Hematopoietic multipotent progenitor cell treated with erythropoietin and hydrocortisone succinate and interleukin-3 and kit ligand, for 17 days (in vitro differentiated cells): Measurements from ENCODE around the gene ECHS1.
"Not testable (repeated sequence)": the region's sequence is repeated elsewhere in the genome, so short reads cannot be mapped to it uniquely, and the experiment has no call there.

Experiments
- DNase-seq: peaks from one replicate; pipeline ENCODE4 v3.0.0-alpha.2; 2015; ENCODE audit warnings: low spot score

Gene ECHS1

DNA sequence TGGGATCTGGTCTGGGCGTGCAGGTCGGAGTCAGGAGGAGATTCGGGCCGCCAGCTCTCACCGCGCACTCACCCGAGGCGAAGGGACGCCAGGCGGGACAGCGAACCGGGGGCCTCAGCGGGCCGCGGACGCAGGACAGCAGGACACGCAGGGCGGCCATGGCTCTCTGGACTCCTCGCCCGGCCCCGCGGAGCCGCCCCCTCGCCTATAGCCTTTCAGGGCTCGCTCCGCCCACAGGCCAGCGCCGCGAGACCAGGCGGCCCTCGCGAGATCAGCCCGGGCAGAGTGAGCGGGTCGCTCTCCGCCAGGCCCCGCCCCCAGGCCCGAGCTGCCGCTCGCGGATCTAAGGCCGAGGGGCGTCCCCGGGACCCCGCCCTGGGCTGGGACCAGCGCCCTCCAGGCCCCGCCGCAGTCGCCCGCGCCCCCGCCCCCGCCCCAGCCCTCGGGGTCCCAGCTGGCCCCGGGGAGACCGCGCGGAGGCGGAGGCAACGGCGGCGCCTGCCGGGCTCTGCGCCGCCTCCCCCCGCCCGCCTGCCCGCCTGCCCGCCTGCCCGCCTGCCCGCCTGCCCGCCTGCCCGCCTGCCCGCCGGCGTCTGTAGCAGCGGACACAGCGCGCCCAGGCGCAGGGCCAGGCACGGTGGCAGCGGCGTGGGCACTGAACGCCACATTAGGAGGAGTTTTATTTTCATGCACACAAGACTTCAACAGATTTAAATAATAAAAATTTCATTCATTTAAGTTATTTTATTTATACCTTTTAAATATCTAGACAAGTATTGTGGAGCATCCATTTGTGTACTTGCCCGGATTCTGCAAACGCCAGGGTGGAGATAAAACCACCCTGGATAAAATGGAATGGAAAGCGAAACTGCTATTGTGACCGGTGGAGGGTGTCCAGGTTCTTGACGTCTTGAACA is at the start of gene ECHS1:
ECHS1 (minus strand) TSS at position 181 of the 917 bp plus-strand sequence; CDS start at position 160, 21 bp downstream.
- DNase-seq, result peak; percentile 88

DNA sequence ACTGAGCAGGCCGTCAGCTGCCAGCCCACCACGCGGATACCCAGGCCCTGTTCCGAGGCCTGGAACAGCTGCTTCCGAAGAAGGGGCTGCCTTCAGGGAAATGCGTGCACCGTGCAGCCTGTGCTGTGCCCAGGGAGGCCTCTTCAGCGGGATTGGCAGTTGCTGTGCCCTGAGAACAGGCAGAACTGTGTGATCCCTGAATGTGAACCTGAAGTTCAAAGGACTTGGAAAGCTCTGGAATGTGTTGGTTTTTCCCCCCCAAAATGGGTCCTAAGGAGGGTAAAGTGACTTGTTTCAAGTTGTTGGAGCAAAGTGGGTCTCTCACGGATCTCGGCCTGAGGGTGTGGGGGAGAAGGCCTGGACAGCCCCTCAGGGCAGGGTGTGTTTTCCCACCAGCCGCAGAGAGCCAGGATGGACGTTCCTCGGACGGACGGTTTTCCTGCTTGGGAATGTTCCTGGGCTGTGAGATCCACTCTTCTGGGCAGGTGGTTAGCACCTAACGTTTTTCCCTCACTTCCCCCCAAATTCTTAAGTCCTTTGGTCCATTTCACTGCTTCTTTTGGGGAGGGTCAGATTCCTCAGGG is 49.2 kb upstream of the ECHS1 start:
- no peak for DNase-seq

DNA sequence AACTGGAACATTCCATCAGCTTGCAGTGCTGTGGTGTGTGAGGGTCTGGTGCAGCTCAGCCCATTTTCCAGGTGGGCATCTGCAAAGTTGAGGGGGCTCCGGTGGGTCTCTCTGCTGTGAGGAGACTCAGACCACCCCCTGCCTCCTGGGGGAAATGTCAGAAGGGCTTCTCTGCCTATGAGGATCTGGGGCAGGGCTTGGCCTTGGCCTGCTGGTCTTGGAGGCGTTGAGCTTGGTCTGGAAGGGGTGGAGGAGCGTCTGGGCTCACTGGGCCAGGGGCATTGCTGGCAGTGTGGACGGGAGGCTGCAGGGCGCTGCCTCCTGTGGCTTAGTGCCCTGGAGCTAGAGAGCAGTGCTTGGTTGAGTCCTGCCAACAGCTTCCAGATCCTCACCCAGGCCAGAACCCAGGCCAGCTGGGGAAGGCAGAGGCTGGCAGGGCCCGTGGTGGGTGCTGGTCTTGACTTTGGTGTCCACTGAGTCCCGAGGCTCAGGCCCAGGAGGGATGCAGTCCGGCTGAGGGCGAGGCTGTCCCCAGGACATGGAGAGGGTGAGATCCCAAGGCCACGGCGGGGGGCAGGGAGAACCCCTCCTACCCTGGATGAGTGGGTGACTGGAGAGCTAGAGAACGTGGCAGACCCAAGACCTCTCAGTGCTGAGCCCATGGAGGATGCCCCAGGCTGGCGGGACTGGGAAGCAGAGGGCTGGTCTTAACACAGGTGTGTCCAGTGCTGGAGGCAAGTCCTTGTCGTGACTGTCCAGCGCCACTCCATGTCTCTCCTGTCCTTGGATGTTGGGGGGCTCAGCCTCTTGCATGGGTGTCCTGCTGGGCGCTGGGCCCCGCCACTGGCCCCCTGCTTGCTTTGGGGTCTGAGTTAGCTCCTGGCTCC is 48.4 kb upstream of the ECHS1 start:
- DNase-seq, result no peak

DNA sequence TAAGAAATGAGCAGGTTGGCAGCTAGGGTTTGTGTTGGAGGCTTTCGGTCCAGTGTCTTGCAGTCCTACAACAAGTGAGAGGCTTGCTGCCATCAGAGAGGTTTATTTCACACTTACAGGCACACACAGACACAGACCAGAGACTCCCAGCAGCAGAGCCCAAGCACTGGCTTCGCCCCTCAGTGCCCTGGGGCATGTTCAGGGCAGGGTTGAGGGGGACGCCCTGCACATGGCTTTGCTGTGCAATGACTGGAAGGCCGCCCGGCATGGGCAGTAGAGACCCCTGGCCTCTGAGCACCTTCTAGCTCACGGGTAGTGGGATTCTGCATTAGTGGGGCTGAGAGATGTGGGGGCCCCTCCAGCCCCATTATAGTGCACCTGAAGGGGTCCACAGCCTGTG is 47.4 kb upstream of the ECHS1 start:
- DNase-seq, result no peak

DNA sequence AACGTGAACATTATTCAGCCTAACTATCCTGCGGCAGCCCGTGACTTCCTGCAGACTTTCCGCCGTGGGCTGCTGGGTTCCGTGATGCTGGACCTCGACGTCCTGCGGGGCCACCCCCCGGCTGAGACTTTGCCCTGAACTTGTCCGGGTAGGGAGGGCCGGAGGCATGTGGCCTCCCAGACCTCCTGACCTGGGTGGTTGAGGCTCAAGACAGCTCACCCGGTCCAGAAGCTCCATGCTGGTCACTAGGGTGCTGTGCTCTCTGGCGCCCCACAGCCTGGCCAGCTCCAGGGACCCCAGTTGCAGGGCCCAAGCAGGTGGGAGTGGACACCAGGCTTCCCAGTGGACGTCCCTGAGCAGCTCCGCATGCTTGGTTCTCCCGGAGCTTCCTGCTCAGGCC is 46.9 kb upstream of the ECHS1 start:
- DNase-seq, result no peak

GRCh38 chr10:133419211-133419950 is 46.2 kb upstream of the ECHS1 start:
- no peak for DNase-seq

- no peak for DNase-seq
These were observed 45.3 kb upstream of the ECHS1 start for GRCh38 chr10:133418289-133418993.

GRCh38 chr10:133415752-133416151 is 42.6 kb upstream of the ECHS1 start:
- no peak for DNase-seq

GRCh38 chr10:133414401-133414800 is 41.2 kb upstream of the ECHS1 start:
- DNase-seq, result not testable (repeated sequence)

GRCh38 chr10:133412381-133412711 is 39.2 kb upstream of the ECHS1 start:
- DNase-seq, result no peak

GRCh38 chr10:133411523-133412380 is 38.6 kb upstream of the ECHS1 start:
- DNase-seq, result no peak

DNA sequence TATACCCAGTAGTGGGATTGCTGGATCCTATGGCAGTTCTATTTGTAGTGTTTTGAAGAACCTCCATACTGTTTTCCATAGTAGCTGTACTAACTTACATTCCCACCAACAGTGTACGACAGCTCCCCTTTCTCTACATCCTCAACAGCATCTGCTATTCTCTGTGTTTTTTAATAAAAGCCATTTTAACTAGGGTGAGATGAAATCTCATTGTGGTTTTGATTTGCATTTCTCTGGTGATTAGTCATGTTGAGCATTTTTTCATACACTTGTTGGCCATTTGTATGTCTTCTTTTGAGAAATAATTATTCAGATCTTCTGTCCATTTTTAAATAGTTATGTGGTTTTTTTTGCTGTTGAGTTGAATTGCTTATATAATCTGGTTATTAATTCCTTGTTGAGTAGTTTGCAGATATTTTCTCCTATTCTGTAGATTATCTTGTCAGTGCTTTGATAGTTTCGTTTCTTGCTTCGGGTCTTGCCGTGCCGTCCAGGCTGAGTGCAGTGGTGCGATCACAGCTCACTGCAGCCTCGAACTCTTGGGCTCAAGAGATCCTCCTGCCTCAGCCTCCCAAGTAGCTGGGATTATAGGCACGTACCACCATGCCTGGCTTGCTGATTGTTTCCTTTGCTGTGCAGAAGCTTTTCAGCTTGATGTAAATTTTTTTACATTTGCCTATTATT is 32.8 kb upstream of the ECHS1 start:
- no peak for DNase-seq

DNA sequence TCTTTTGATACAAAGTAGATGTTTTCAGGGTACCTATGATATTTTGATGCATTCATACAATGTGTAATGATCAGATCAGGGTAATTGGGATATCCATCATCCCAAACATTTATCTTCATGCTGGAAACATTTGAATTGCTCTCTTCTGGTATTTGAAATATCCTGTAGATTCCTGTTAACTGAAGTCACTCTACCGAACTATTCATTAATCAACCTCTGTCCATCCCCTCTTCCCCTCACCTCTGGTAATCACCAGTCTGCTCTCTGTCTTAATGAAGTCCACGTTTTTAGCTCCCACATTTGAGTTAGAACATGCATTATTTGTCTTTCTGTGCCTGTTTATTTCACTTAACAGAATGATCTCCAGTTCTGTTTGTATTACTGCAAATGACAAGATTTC is 32.1 kb upstream of the ECHS1 start:
- DNase-seq, result no peak

DNA sequence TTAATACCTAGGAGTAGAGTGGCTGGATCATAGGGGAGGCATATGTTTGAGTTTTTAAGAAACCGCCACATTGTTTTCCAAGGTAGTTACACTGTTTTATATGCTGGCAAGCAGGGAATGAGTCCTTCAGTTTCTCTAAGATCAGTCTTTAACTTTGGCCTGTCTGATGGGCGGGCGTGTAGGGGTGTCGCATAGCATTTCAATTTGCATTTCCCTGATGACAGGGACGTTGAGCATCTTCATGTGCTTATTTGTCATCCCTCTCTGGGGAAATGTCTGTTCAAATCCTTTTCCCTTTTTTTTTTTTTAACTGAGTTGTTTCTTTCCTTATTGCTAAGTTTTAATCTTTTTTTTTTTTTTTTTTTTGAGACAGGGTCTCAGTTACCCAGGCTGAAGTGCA is 30.6 kb upstream of the ECHS1 start:
- DNase-seq, result no peak

- no peak for DNase-seq
These were observed 30.2 kb upstream of the ECHS1 start for GRCh38 chr10:133403359-133403758.

DNA sequence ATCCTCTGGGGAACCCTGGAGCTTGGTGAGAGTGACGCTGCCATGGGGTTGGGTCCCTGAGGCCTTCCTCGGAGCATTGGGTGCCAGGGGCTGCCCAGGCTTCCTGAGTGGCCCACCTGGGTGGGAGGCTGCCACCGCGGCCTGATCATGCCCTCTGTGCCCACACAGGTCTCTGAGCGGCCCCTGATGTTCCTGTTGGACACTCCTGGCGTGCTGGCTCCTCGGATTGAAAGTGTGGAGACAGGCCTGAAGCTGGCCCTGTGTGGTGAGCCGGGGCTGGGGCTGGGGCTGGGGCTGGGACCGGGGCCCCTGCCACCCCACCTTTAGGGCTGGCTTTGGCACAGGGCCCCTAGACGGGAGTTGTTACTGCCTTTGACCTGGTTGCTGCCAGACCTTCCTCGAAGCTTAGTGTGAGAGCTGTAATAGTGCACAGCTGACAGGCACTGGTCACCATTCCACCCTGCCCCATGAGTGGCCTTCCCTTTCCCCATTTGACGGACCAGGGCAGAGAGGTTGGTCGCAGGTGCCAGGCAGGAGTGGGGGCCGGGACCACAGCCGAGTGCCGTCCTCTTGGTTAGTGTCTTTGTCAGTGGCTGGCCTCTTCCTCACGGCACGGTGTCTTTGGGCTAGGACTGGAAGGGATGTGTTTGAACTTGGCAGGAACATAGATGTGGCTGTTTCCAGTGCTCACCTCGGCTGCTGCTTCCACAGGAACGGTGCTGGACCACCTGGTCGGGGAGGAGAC is 29.0 kb upstream of the ECHS1 start:
- DNase-seq, result no peak

GRCh38 chr10:133401500-133401899 is 28.3 kb upstream of the ECHS1 start:
- DNase-seq, result no peak

GRCh38 chr10:133400624-133401424 is 27.7 kb upstream of the ECHS1 start:
- no peak for DNase-seq
